Measurements from ENCODE around the gene DIAPH1.

- TF ChIP-seq CTCF (IDR thresholded peaks at IDR 0.05; ENCODE audit: low read length) (no peak), EZH2phosphoT487 (IDR thresholded peaks at IDR 0.05; ENCODE audit: low read length) (no peak)
Observed at GRCh38 chr5:141598391-141599345, 20.1 kb downstream of the DIAPH1 start.
